ENCODE data around the gene HSF4. TPM values are rescaled to one million over a fixed set of nuclear protein-coding genes. Genes with fewer than 3 reads are reported as not detected.

The HSF4 gene
- polyA plus RNA-seq, 4 donors: 1.4 to 5.7 (median 2.3) TPM

DNA sequence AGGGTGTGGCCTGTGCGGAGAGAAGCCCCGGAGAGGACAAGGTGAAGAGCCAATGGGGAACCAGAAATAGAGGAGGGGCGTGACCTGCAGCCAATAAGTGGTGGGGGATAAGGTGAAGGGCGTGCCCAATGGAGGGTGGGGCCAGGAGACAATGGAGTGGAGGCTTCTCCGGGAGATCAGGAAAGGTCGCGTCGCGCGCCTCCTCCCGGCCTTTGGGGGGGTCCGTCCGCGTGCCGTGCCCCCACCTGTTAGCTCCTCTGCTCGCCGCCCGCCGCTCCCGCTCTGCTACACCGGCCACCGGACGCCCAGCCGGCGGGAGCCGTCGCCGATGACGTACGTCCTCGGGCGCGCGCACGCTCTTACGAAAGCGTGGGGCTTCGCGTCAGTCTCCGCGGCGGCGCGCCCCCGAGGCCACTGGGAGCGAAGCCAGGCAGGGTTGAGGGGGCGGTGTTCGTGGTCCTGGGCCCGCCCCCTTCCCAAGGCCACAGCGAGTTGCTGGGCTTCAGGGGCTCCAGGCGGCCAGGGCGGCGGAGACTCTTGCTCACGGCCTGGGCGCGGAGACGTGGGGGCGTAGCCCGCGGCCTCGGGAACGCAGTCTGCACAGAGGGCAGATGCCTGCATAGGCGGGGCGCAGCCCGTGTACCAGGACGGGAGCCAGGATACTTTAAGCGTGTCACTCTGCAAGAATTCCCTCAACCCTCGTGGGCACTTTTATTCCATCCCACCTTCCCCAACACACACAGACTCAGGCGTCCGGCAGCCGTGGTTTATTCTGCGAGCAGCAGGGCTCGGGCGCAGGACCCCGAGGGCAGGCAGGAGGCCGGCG is 19.3 kb downstream of the HSF4 start, which contains the start of gene MATCAP1:
Gene MATCAP1, minus strand, starts transcription at position 337 of the 826 bp plus-strand sequence. CDS start 3,353 bp downstream, outside the sequence.
- peak; percentile 89 to 93 (median 92) for DNase-seq (ENCODE audit: low read depth in 4 of 4, low spot score in 3 of 4)

DNA sequence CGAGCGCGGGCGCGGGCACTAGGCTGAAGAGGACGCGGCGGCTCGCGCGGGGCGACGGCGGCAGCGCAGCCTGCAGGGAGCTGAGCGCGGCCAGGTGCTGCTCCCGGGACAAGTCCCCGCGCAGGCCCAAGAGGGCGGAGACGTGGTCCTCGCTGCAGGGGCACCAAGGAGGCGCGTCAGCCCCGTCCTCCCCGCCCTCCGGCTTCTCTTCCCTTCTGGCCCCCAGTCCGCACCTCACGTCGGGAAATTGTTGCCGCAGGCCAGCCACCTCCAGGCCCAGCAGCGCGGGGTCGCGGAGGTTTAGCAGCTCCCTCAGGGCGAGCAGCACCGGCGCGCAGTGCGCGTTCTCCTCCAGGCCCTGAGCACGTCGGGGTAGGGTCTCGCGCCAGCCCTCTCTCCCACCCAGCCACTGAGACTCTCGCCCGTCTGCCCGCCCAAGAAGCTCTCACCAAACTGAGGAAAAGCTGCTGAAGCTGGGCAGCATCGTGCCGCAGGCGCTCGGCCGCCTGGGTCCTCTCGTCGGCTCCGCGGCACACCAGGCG is 20.0 kb downstream of the HSF4 start:
- no peak for DNase-seq (ENCODE audit: low read depth in 4 of 4, low spot score in 3 of 4)

- peak in 2 of 4 donors; percentile 78 to 82 for DNase-seq (ENCODE audit: low read depth in 4 of 4, low spot score in 3 of 4)
Measured at GRCh38 chr16:67184995-67185650, 20.6 kb downstream of the HSF4 start.

- no peak for DNase-seq (ENCODE audit: low read depth in 4 of 4, low spot score in 3 of 4)
Measured at GRCh38 chr16:67185651-67186134, 21.1 kb downstream of the HSF4 start.

- no peak for DNase-seq (ENCODE audit: low read depth in 4 of 4, low spot score in 3 of 4)
Measured at GRCh38 chr16:67186550-67186950, 22.0 kb downstream of the HSF4 start.

GRCh38 chr16:67187175-67187890 is 22.8 kb downstream of the HSF4 start:
- DNase-seq (ENCODE audit: low read depth in 4 of 4, low spot score in 3 of 4): no peak

GRCh38 chr16:67188323-67188722 is 23.8 kb downstream of the HSF4 start:
- no peak for DNase-seq (ENCODE audit: low read depth in 4 of 4, low spot score in 3 of 4)

GRCh38 chr16:67188798-67189197 is 24.3 kb downstream of the HSF4 start:
- DNase-seq (ENCODE audit: low read depth in 4 of 4, low spot score in 3 of 4): no peak

DNA sequence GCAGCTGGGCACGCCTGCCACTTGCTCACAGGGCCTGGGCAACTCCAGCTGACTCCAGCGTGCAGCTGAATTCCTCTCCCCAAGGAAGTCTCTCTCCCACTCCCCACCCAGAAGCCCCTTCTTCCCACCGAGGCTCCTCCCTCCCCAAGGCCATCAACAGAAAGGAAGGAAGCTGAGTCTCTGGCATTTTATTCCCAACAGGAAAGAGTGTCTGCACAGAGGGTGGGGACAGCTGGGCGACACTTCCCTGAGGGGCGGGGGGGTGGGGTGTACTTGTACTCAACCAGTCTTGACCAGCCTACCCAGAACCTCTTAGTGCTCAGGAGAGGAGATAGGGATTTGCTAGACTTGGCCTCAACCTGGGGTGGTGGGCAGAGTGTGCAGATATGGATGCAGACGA is 25.5 kb downstream of the HSF4 start, which contains the start of gene EXOC3L1:
Gene EXOC3L1, minus strand, starts transcription at position 96 of the 400 bp plus-strand sequence. CDS start 460 bp downstream, outside the sequence.
- no peak for DNase-seq (ENCODE audit: low read depth in 4 of 4, low spot score in 3 of 4)

DNA sequence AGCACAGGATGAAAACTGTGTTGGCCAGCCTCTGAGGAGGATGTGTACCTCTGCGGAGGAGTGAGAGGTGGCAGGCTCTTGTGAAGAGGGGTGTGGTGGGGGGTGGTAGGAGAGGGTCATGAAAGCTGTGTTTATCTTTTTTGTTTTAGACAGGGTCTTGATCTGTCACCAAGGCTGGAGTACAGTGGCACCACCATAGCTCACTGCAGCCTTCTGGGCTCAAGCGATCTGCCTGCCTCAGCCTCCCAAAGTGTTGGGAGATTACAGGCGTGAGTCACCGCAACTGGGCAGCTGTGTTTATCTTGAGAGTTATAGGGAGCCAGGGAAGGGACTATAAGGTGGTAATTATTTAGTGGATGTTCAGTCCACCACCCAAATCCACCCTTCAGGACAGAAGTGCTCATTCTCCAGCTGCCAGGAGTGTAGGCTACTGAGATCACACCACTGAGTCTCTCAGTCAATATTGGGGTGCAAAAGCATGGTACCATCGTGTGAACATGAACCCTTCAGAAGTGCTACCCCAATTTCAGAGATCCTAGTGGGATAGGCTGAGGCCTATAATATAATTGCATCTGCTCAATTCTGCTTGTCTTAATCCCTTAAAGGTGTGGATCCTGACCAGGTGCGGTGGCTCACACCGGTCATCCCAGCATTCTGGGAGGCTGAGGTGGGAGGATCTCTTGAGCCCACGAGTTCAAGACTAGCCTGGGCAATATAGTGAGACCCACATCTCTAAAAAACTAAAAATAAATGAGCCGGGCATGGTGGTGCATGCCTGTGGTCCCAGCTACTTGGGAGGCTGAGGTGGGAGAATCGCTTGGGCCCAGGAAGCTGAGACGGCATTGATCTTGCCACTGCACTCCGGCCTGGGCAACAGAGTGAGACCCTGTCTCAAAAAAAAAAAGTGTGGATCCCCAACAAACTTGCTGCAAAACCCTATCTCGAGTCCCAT is 26.2 kb downstream of the HSF4 start:
- no peak for DNase-seq (ENCODE audit: low read depth in 4 of 4, low spot score in 3 of 4)

GRCh38 chr16:67191411-67191994 is 27.0 kb downstream of the HSF4 start:
- DNase-seq (ENCODE audit: low read depth in 4 of 4, low spot score in 3 of 4): no peak

- peak; percentile 67 to 84 (median 76) for DNase-seq (ENCODE audit: low read depth in 4 of 4, low spot score in 3 of 4)
Measured at GRCh38 chr16:67191995-67192681, 27.6 kb downstream of the HSF4 start, which contains the start of gene E2F4. E2F4 (plus strand) TSS chr16:67192155; CDS start chr16:67192228, 73 bp downstream.

GRCh38 chr16:67192781-67193361 is 28.3 kb downstream of the HSF4 start:
- DNase-seq (ENCODE audit: low read depth in 4 of 4, low spot score in 3 of 4): no peak

GRCh38 chr16:67193536-67193935 is 29.0 kb downstream of the HSF4 start:
- DNase-seq (ENCODE audit: low read depth in 4 of 4, low spot score in 3 of 4): no peak

DNA sequence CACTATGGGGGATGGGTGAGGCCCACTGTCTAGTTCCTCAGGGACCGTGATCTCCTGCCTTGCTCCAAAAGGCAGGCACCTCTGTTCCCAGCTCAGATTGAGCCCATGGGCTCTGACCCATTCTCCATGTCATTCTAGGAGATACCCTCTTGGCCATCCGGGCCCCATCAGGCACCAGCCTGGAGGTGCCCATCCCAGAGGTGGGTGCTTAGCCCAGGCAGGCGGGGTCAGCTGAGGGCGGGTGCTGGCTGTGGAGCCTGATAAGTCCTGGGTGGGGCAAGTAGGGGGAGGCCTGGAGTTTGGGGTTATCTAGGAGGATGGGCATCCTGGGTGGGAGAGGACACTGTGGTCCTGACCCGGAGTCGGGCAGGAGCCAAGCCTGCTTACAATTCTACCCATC is 29.7 kb downstream of the HSF4 start:
- DNase-seq (ENCODE audit: low read depth in 4 of 4, low spot score in 3 of 4): no peak

GRCh38 chr16:67195676-67196075 is 31.1 kb downstream of the HSF4 start:
- no peak for DNase-seq (ENCODE audit: low read depth in 4 of 4, low spot score in 3 of 4)

- DNase-seq (ENCODE audit: low read depth in 4 of 4, low spot score in 3 of 4): no peak
Measured at GRCh38 chr16:67196881-67197280, 32.3 kb downstream of the HSF4 start.

GRCh38 chr16:67197704-67198103 is 33.2 kb downstream of the HSF4 start:
- DNase-seq (ENCODE audit: low read depth in 4 of 4, low spot score in 3 of 4): no peak
